Measurements from ENCODE around the gene ADAM15.

ADAM15 gene

DNA sequence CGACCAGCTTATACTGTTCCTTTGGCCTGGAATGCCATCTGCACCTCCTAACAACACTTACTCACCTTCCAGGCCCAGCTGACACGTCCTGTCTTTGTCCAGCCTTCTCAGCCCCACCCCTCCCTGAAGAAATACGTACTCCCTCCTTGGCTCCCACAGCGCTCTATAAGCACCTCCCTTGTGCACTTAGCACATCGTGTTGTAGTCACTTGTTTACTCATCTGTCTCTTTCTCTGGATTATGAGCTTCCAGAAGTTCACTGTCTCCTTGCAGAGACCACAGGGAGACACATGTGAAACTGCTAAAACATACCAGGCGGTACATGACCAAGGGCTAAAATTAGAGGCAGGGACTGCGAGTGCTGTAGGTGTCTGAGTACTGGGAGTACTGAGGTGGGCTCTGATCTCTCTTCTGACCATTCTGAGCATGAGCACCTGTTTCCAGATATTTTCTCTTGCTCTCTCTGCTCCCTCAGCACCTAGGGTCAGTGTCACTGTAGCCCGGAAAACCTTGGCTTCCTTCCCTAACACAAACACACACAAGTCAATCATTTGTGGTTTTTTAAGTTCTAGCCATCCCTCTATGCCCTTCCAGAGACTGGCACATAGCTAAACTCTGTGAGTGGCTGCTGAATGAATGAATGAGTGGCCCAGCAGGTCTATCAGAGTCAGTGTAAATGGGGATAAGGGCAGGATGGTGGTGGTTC lies 12.4 kb upstream of the ADAM15 start:
- peak overlapping the region; percentile 58 for H3K27ac ChIP-seq (ENCODE audit: poor library complexity, severe bottlenecking)
- no peak overlapping the region for H3K4me3 ChIP-seq (ENCODE audit: severe bottlenecking)
- H3K27me3 ChIP-seq (ENCODE audit: insufficient read depth, poor library complexity, severe bottlenecking), result no peaks in the 10 kb centered on the region
- TF ChIP-seq, protein P1, sequence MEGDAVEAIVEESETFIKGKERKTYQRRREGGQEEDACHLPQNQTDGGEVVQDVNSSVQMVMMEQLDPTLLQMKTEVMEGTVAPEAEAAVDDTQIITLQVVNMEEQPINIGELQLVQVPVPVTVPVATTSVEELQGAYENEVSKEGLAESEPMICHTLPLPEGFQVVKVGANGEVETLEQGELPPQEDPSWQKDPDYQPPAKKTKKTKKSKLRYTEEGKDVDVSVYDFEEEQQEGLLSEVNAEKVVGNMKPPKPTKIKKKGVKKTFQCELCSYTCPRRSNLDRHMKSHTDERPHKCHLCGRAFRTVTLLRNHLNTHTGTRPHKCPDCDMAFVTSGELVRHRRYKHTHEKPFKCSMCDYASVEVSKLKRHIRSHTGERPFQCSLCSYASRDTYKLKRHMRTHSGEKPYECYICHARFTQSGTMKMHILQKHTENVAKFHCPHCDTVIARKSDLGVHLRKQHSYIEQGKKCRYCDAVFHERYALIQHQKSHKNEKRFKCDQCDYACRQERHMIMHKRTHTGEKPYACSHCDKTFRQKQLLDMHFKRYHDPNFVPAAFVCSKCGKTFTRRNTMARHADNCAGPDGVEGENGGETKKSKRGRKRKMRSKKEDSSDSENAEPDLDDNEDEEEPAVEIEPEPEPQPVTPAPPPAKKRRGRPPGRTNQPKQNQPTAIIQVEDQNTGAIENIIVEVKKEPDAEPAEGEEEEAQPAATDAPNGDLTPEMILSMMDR (IDR thresholded peaks at IDR 0.05; ENCODE audit: poor library complexity, severe bottlenecking), result no peak
- ATAC-seq (ENCODE audit: low read depth) (peak; percentile 97), DNase-seq (ENCODE audit: low spot score) (peak; percentile 81)
- peaks cover 14% of the 10 kb centered on the region for H3K4me1 ChIP-seq (ENCODE audit: insufficient read depth, poor library complexity, severe bottlenecking)
- no peaks in the 10 kb centered on the region for H3K9me3 ChIP-seq (ENCODE audit: severe bottlenecking)
- H3K36me3 ChIP-seq (ENCODE audit: low read depth), result no peaks in the 10 kb centered on the region

- TF ChIP-seq, protein P1 (IDR thresholded peaks at IDR 0.05; ENCODE audit: poor library complexity, severe bottlenecking), result no peak
- Histone ChIP-seq H3K36me3 (ENCODE audit: low read depth) (no peaks in the 10 kb centered on the region), H3K27ac (ENCODE audit: poor library complexity, severe bottlenecking) (peak overlapping the region; percentile 58), H3K4me3 (ENCODE audit: severe bottlenecking) (no peak overlapping the region), H3K27me3 (ENCODE audit: insufficient read depth, poor library complexity, severe bottlenecking) (no peaks in the 10 kb centered on the region), H3K9me3 (ENCODE audit: severe bottlenecking) (no peaks in the 10 kb centered on the region), H3K4me1 (ENCODE audit: insufficient read depth, poor library complexity, severe bottlenecking) (peaks cover 14% of the 10 kb centered on the region)
- DNase-seq (ENCODE audit: low spot score) (no peak), ATAC-seq (ENCODE audit: low read depth) (no peak)
Observed at GRCh38 chr1:155039308-155039669, 11.8 kb upstream of the ADAM15 start.

DNA sequence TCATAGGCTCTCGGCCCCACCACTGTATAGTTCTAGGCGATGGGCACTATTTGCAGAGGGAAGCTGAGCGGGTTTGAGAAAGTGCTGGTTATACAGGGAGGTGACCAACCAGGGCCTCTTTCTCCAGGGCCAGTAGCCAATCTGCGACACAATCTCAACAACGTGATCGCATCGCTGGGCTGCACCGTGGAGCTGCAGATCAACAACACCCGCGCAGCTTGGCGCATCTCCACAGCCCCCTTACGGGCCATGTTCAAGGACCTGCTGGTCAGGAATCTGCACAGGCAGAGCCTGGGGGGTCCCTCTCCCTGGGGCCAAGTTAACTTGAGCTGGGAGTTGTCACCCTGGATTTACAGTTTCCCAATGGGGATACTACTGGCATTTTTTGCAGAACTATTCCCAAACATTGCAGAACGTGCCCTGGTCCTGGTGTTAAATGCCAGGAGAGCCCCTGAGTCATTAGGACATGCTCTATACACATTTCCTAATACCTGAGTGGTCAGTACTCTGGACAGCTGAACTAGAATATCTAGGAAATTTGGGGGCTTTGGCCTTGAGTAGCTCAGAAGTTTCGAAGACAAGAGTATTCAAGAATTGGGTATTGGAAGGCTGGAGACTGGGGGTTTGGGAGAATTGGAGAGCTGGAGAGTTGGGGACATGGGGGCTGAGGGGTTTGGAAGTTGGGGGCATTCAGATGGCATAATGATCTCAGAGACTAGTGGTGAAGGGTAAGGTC lies 10.6 kb upstream of the ADAM15 start:
- Histone ChIP-seq H3K27ac (ENCODE audit: poor library complexity, severe bottlenecking) (no peak overlapping the region), H3K4me1 (ENCODE audit: insufficient read depth, poor library complexity, severe bottlenecking) (peaks cover 20% of the 10 kb centered on the region), H3K4me3 (ENCODE audit: severe bottlenecking) (no peak overlapping the region), H3K36me3 (ENCODE audit: low read depth) (no peaks in the 10 kb centered on the region), H3K9me3 (ENCODE audit: severe bottlenecking) (no peaks in the 10 kb centered on the region), H3K27me3 (ENCODE audit: insufficient read depth, poor library complexity, severe bottlenecking) (no peaks in the 10 kb centered on the region)
- TF ChIP-seq, protein P1 (IDR thresholded peaks at IDR 0.05; ENCODE audit: poor library complexity, severe bottlenecking), result no peak
- DNase-seq (ENCODE audit: low spot score) (no peak), ATAC-seq (ENCODE audit: low read depth) (no peak)

GRCh38 chr1:155042789-155043188 lies 8.3 kb upstream of the ADAM15 start:
- Histone ChIP-seq H3K36me3 (ENCODE audit: low read depth) (no peaks in the 10 kb centered on the region), H3K9me3 (ENCODE audit: severe bottlenecking) (no peaks in the 10 kb centered on the region), H3K27ac (ENCODE audit: poor library complexity, severe bottlenecking) (no peak overlapping the region), H3K4me1 (ENCODE audit: insufficient read depth, poor library complexity, severe bottlenecking) (peaks cover 22% of the 10 kb centered on the region), H3K27me3 (ENCODE audit: insufficient read depth, poor library complexity, severe bottlenecking) (no peaks in the 10 kb centered on the region), H3K4me3 (ENCODE audit: severe bottlenecking) (no peak overlapping the region)
- TF ChIP-seq, protein P1 (IDR thresholded peaks at IDR 0.05; ENCODE audit: poor library complexity, severe bottlenecking), result no peak
- no peak for DNase-seq (ENCODE audit: low spot score)
- ATAC-seq (ENCODE audit: low read depth), result no peak

- Histone ChIP-seq H3K4me1 (ENCODE audit: insufficient read depth, poor library complexity, severe bottlenecking) (peaks cover 18% of the 10 kb centered on the region), H3K36me3 (ENCODE audit: low read depth) (no peaks in the 10 kb centered on the region), H3K4me3 (ENCODE audit: severe bottlenecking) (no peak overlapping the region), H3K27me3 (ENCODE audit: insufficient read depth, poor library complexity, severe bottlenecking) (no peaks in the 10 kb centered on the region), H3K9me3 (ENCODE audit: severe bottlenecking) (no peaks in the 10 kb centered on the region), H3K27ac (ENCODE audit: poor library complexity, severe bottlenecking) (no peak overlapping the region)
- DNase-seq (ENCODE audit: low spot score) (peak; percentile 62), ATAC-seq (ENCODE audit: low read depth) (no peak)
- TF ChIP-seq, protein P1 (IDR thresholded peaks at IDR 0.05; ENCODE audit: poor library complexity, severe bottlenecking), result no peak
Observed at GRCh38 chr1:155043301-155043702, 7.8 kb upstream of the ADAM15 start.
